DND-41 (cell line): ENCODE results near the gene CACNA1H.

Experiments
- CTCF ChIP-seq: IDR thresholded peaks from 2 replicates; pipeline ENCODE4 v1.5.1; 2012; ENCODE audit warnings: borderline replicate concordance, low read length, moderate library complexity, mild to moderate bottlenecking; ENCODE audit not compliant: poor library complexity, severe bottlenecking; ENCODE audit errors: extremely low read depth
- EZH2 ChIP-seq: IDR thresholded peaks from 3 replicates; pipeline ENCODE4 v1.6.1; 2012; ENCODE audit warnings: borderline replicate concordance, low read depth, mild to moderate bottlenecking, moderate library complexity, low read length, inconsistent platforms; ENCODE audit not compliant: severe bottlenecking

GRCh38 chr16:1143761-1144450 lies 9.0 kb upstream of the CACNA1H start:
- TF ChIP-seq EZH2 (no peak), CTCF (no peak)
